Measurements from ENCODE around the gene VPS13D. TPM values are rescaled to one million over a fixed set of nuclear protein-coding genes. Genes with fewer than 3 reads are reported as not detected.

Gene VPS13D
- total RNA-seq, 1 experiment from 2014 or later: 16.0 TPM

DNA sequence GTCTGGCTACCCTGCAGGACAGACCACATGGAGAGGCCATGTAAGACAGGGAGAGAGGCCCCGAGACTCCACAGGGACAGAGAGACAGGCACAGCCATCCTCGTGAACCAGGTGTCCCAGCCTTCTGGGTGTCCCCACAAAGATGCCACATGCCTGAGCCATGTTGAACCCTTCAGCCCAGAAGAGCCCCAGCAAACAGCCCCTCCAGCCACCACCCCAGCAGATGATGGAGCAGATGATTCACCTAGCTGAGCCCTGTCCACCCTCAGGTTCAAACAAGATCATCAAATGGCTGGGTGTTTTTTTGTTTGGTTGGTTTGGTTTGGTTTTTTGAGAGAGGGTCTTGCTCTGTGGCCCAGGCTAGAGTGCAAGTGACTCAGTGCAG, 309.5 kb downstream of the VPS13D start:
- no peak for DNase-seq (ENCODE audit: low read depth)
- in situ Hi-C loops (cut with HindIII; ENCODE audit: low pct_unique_long_range_greater_than_20kb, low sequenced_read_pairs): no loop called here

DNA sequence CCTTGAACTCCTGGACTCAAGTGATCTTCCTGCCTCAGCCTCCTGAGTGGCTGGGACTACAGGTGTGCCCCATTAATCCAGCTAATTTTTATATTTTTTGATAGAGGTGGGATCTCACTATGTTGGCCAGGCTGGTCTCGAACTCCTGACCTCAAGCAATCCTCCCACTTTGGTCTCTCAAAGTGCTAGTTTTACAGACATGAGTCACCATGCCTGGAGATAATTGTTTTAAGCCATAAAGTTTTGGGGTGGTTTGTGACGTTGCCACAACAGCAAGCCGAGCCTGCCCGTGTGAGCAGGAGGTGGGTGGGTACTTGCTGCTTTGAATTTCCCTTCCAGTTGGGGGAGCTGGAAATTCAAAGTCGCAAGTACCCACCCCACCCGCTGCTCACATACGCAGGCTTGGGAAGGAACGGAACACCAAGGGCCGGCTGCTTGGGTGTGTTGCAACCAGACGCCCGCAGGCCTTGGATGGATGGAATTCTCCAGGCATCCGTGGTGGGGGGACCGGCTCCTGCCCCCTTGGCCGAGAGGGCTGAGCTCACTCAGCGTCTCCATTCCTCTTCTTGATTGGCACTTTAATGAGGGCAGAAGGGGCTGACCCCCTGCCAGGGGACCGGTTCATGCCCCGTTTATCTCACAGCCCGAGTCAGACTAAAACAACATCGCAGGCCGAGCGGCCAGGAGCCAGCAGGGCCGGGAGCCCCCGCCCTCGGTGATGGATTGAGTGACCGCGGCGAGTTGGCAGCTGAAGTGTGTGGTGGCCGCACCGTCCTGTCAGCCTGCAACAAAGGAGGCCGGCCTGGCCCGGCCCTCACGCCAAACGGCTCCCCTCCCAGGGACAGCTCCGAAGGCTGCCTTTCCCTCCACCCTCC, 310.1 kb downstream of the VPS13D start:
- peak; percentile 99 for DNase-seq (ENCODE audit: low read depth)
- in situ Hi-C loops (cut with HindIII; ENCODE audit: low pct_unique_long_range_greater_than_20kb, low sequenced_read_pairs): no loop called here

DNA sequence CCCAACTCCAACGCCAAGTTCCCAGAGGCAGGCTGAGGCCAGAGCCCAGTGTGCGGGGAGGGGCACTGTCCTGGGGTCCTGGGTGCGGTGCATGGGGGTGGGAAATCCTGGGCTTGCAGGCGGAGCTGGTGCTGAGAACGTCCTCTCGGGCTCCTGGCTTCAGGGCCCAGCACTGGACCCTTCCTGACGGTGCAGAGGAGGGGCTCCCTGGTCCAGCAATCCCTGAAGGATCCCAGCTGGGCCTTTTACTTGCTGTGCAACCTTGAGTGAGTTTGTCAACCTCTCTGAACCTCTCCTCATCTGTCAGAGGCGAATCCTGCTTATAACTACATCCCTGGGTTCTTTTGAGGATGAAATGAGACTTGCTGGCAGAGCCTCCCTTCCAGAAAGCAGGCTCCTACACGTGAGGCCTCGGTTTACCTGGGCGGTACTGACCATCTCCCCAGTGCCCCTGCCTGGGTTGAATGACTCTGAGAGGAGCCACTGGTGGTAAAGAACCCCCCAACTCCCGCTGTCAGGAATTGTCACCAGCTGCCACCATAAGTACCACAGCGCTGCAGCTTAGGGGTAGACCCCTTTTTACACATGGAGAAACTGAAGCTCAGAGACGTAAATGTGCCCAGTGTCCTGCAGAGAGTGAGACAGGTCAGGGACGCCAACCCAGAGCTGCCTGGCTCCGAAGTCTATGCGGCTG, 310.9 kb downstream of the VPS13D start:
- no peak for DNase-seq (ENCODE audit: low read depth)
- in situ Hi-C loops (cut with HindIII; ENCODE audit: low pct_unique_long_range_greater_than_20kb, low sequenced_read_pairs): no loop called here

GRCh38 chr1:12541274-12542137, 311.7 kb downstream of the VPS13D start:
- peak; percentile 82 for DNase-seq (ENCODE audit: low read depth)
- in situ Hi-C loops (cut with HindIII; ENCODE audit: low pct_unique_long_range_greater_than_20kb, low sequenced_read_pairs): no loop called here

GRCh38 chr1:12542138-12542465, 312.3 kb downstream of the VPS13D start:
- in situ Hi-C loops (cut with HindIII; ENCODE audit: low pct_unique_long_range_greater_than_20kb, low sequenced_read_pairs): no loop called here
- DNase-seq (ENCODE audit: low read depth): no peak

GRCh38 chr1:12542616-12543592, 313.1 kb downstream of the VPS13D start:
- in situ Hi-C loops (cut with HindIII; ENCODE audit: low pct_unique_long_range_greater_than_20kb, low sequenced_read_pairs): no loop called here
- no peak for DNase-seq (ENCODE audit: low read depth)

DNA sequence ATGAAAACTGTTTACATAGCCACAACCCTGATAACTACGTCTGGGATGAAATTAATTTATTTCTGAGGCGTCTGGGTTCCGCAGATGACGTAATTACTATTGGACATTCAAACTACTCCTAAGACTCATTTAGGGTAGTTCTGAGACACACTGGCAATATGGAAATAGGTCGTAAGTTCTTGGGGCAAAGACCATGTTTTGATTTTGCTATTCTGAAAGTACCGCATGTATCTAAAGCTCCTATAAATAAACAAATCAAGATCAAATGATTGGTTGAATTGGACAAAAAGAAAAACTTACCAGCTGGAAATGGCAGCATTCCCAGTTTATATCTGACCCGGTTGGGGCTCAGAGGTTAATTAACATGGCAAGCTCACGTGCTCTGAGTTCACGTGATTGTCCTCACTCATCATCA, 313.9 kb downstream of the VPS13D start:
- in situ Hi-C loops (cut with HindIII; ENCODE audit: low pct_unique_long_range_greater_than_20kb, low sequenced_read_pairs): no loop called here
- peak; percentile 74 for DNase-seq (ENCODE audit: low read depth)

- no peak for DNase-seq (ENCODE audit: low read depth)
- in situ Hi-C loops (cut with HindIII; ENCODE audit: low pct_unique_long_range_greater_than_20kb, low sequenced_read_pairs): no loop called here
Measured at GRCh38 chr1:12544357-12544756, 314.5 kb downstream of the VPS13D start.

GRCh38 chr1:12544992-12545391, 315.2 kb downstream of the VPS13D start:
- in situ Hi-C loops (cut with HindIII; ENCODE audit: low pct_unique_long_range_greater_than_20kb, low sequenced_read_pairs): no loop called here

GRCh38 chr1:12546771-12547585, 317.1 kb downstream of the VPS13D start:
- no peak for DNase-seq (ENCODE audit: low read depth)
- in situ Hi-C loops (cut with HindIII; ENCODE audit: low pct_unique_long_range_greater_than_20kb, low sequenced_read_pairs): no loop called here

More at GRCh38 chr1:12544992-12545391, 315.2 kb downstream of the VPS13D start:
- no peak for DNase-seq (ENCODE audit: low read depth)

GRCh38 chr1:12547586-12548225, 317.9 kb downstream of the VPS13D start:
- in situ Hi-C loops (cut with HindIII; ENCODE audit: low pct_unique_long_range_greater_than_20kb, low sequenced_read_pairs): no loop called here
- no peak for DNase-seq (ENCODE audit: low read depth)

DNA sequence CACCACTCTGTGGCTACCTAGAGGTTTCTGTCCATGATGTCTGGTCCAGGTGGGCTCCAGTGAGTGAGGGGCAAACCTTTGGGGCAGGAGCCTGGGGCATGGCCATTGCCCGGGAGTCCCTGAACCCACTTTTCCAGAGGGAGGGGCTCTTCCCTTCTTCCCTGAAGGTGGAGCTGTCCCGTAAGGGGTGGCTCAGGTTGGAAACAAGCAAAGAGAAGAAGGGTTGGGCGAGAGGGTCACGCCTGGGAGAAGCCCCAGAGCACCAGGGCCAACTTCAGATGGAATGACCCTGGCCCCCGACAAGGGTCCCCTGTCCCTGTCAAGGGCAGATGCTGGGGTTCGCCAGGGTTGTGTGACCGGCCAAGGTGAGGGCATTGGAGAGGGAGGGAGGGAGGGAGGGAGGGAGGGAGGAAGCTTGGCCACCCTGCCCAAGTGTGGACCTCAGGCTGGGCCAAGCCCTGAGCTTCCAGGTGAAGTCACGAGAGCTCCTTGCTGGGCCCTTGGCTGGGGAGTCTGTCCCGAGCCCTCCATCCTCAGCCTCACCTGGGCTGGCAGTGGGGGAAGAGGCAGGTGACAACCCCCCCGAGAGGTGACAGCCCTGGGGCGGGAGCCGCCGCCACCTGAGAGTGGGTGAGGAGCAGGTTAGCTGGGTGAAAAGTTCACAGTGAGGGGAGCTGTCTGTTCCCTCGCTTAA, 318.6 kb downstream of the VPS13D start:
- no peak for DNase-seq (ENCODE audit: low read depth)
- in situ Hi-C loops (cut with HindIII; ENCODE audit: low pct_unique_long_range_greater_than_20kb, low sequenced_read_pairs): no loop called here

DNA sequence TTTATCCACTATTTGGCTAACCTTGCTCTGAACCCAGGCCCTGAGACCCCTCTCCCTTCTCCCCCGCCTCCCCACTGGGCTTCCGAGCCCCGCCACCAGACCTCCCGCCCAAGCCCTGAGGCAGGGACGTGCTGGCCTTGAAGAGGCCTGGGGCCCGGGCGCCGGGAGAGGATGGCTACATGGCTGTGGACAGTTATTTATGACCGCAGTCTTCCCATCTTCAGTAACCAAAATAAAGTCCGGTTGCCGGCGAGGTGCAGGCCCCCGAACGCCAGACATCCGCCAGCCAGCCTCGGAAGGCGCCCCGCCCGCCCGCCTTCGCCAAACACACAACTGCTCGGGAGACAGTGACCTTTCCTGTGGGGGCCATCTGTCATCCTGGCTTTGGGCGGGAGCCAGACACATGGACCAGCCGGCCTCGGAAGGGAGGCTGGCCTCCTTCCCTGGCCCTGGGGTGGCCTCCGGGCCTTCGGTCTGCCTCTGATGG, 319.2 kb downstream of the VPS13D start:
- DNase-seq (ENCODE audit: low read depth): peak; percentile 85
- in situ Hi-C loops (cut with HindIII; ENCODE audit: low pct_unique_long_range_greater_than_20kb, low sequenced_read_pairs): no loop called here

GRCh38 chr1:12549460-12550349, 319.9 kb downstream of the VPS13D start:
- in situ Hi-C loops (cut with HindIII; ENCODE audit: low pct_unique_long_range_greater_than_20kb, low sequenced_read_pairs): no loop called here
- peak; percentile 100 for DNase-seq (ENCODE audit: low read depth)

- in situ Hi-C loops (cut with HindIII; ENCODE audit: low pct_unique_long_range_greater_than_20kb, low sequenced_read_pairs): no loop called here
- DNase-seq (ENCODE audit: low read depth): no peak
Measured at GRCh38 chr1:12551584-12551983, 321.8 kb downstream of the VPS13D start.

Data from Caki2 (cell line).